GM12878 (cell line): ENCODE results near the gene MFSD8. TPM values are rescaled to one million over a fixed set of nuclear protein-coding genes. Genes with fewer than 3 reads are reported as not detected.
A peak's percentile ranks its signal among the peaks of the same experiment; 100 is the strongest.

ENCODE experiments used
- ASH2L ChIP-seq: fragments of 300-600, 200-600 bp; sonication (generic); IDR thresholded peaks from 2 replicates; pipeline ENCODE4 v1.6.1; 2017; ENCODE audit warnings: low read depth, mild to moderate bottlenecking, borderline replicate concordance
- BCL3 ChIP-seq: IDR thresholded peaks from 2 replicates; pipeline ENCODE4 v1.6.1; 2011; ENCODE audit warnings: borderline replicate concordance, low read depth, mild to moderate bottlenecking, moderate library complexity, low read length; ENCODE audit not compliant: insufficient read depth, poor library complexity, severe bottlenecking
- E4F1 ChIP-seq: fragments of 450-650 bp; IDR thresholded peaks from 2 replicates; pipeline ENCODE4 v1.6.1; 2018; ENCODE audit warnings: borderline replicate concordance, mild to moderate bottlenecking; ENCODE audit not compliant: partially characterized antibody
- IKZF1 ChIP-seq: fragments of 450-650 bp; conservative IDR thresholded peaks from 2 replicates; pipeline ENCODE4 v1.6.1; 2017; ENCODE audit warnings: antibody characterized with exemption, mild to moderate bottlenecking
- IRF3 ChIP-seq: fragments of 450-650 bp; IDR thresholded peaks from 2 replicates; pipeline ENCODE4 v1.6.1; 2014; ENCODE audit warnings: mild to moderate bottlenecking
- KLF5 ChIP-seq: fragments of 450-650 bp; IDR thresholded peaks from 2 replicates; pipeline ENCODE4 v1.6.1; 2014; ENCODE audit warnings: mild to moderate bottlenecking; ENCODE audit not compliant: partially characterized antibody
- MEF2A ChIP-seq: IDR thresholded peaks from 2 replicates; pipeline ENCODE4 v1.6.1; 2011; ENCODE audit warnings: low read depth, mild to moderate bottlenecking, low read length, moderate library complexity; ENCODE audit not compliant: insufficient read depth
- MTA2 ChIP-seq: fragments of 450-650 bp; IDR thresholded peaks from 2 replicates; pipeline ENCODE4 v1.6.1; 2016; ENCODE audit warnings: low read depth, mild to moderate bottlenecking, moderate library complexity
- RCOR1 ChIP-seq: conservative IDR thresholded peaks from 2 replicates; pipeline ENCODE4 v1.6.1; 2012; ENCODE audit warnings: low read depth, low read length, improper control_type of control experiment
- REST ChIP-seq: IDR thresholded peaks from 2 replicates; pipeline ENCODE4 v1.6.1; 2012; ENCODE audit warnings: mild to moderate bottlenecking, low read depth, low read length
- RUNX3 ChIP-seq: IDR thresholded peaks from 2 replicates; pipeline ENCODE4 v1.6.1; 2012; ENCODE audit warnings: low read length, inconsistent platforms
- SUZ12 ChIP-seq: fragments of 200-600 bp; sonication (generic); IDR thresholded peaks from one replicate; pipeline ENCODE4 v1.6.1; 2018; ENCODE audit warnings: antibody characterized with exemption, mild to moderate bottlenecking; ENCODE audit not compliant: unreplicated experiment
- TCF12 ChIP-seq: IDR thresholded peaks from 2 replicates; pipeline ENCODE4 v1.6.1; 2011; ENCODE audit warnings: low read depth, mild to moderate bottlenecking, low read length
- WRNIP1 ChIP-seq: IDR thresholded peaks from 2 replicates; pipeline ENCODE4 v1.6.1; 2011; ENCODE audit warnings: low read depth, low read length, improper control_type of control experiment, borderline replicate concordance
- ZBED1 ChIP-seq: IDR thresholded peaks from 2 replicates; pipeline ENCODE4 v1.6.1; 2016; ENCODE audit warnings: borderline replicate concordance
- ZBTB11 ChIP-seq: fragments of 450-650 bp; formaldehyde crosslinking; IDR thresholded peaks from 2 replicates; pipeline ENCODE4 v1.5.0; 2022; ENCODE audit warnings: mild to moderate bottlenecking, missing genetic modification characterization
- ZSCAN29 ChIP-seq: fragments of 450-650 bp; IDR thresholded peaks from 2 replicates; pipeline ENCODE4 v1.6.1; 2017; ENCODE audit warnings: mild to moderate bottlenecking, moderate library complexity
- polyA plus RNA-seq, 11 experiments: library from polyadenylated mRNA; depleted of rRNA in 4 of 11; unstranded in 6 of 11; stranded (reverse) in 5 of 11; fragments of >200 nt; fragmentation: Nextera tagmentation in 4 of 11; fragmentation: Illumina TruSeq in 1 of 11; extraction: Ambion mirVana in 4 of 11; extraction: Trizol in 1 of 11; gene quantifications; 1 replicate in 1 of 11; 2 replicates in 10 of 11; pipeline versions ENCODE4 v1.2.1 to v1.2.3, GENCODE V29; 2011 to 2016; ENCODE audit warnings: inconsistent platforms in 2 of 11, missing spikeins in 2 of 11, low read depth in 1 of 11
- total RNA-seq, 4 experiments: library from RNA; depleted of rRNA in 3 of 4; stranded (reverse); fragments of >200 nt in 3 of 4; fragmentation: Illumina TruSeq in 1 of 4; extraction: Trizol in 1 of 4; gene quantifications; 2 replicates each; pipeline versions ENCODE4 v1.2.1 to v1.2.3, GENCODE V29; 2013 to 2021

Gene MFSD8
- total and polyA plus RNA-seq, 10 of the 15 experiments (the other 5 are each of a cell fraction or from before 2014, with no cell fraction given): 12.7 to 29.9 (median 18.4) TPM

GRCh38 chr4:127880763-127881562, 84.0 kb downstream of the MFSD8 start, which contains the start of gene PLK4 (continued):
- TF ChIP-seq E4F1 (peak; percentile 65), RCOR1 (no peak), ZBED1 (no peak), ZSCAN29 (no peak), IRF3 (peak; percentile 43; the same call in 1 of the 2 replicates), TCF12 (no peak), MEF2A (0 out of 2 replicates have a peak, but pooled peaks have one; percentile 38), KLF5 (peak; percentile 70), RUNX3 (peak; percentile 58), WRNIP1 (no peak), BCL3 (no peak), IKZF1 (peak; percentile 68), ASH2L (peak; percentile 97; the same call in 1 of the 2 replicates), MTA2 (no peak), ZBTB11 (CRISPR knock-in tag) (no peak), SUZ12 (no peak), REST (no peak)
